Activated naive CD4-positive, alpha-beta T cell treated with anti-CD3 and anti-CD28 coated beads for 36 hours (primary cell): ENCODE results near the gene STK32A. TPM values are rescaled to one million over a fixed set of nuclear protein-coding genes. Genes with fewer than 3 reads are reported as not detected.

Experiments
- CTCF ChIA-PET: fragments of 350-600 bp; sonication (Branson Sonifier 250); formaldehyde crosslinking; loops from one replicate; lab custom pipeline; 2021; ENCODE audit warnings: antibody characterized with exemption; lab: Charles Lee
- DNase-seq: peaks from one replicate; pipeline ENCODE4 v3.0.0-alpha.2; 2020
- H3K27ac Mint-ChIP-seq: one replicate; pipeline ENCODE4 v1.8.0; 2021; ENCODE audit warnings: mild to moderate bottlenecking, mixed read lengths
- H3K27me3 Mint-ChIP-seq: one replicate; pipeline ENCODE4 v1.8.0; 2021; ENCODE audit warnings: low read depth, mixed read lengths
- H3K36me3 Mint-ChIP-seq: one replicate; pipeline ENCODE4 v1.8.0; 2021; ENCODE audit warnings: low read depth, mixed read lengths
- H3K4me1 Mint-ChIP-seq: one replicate; pipeline ENCODE4 v1.8.0; 2021; ENCODE audit warnings: low read depth, mixed read lengths
- H3K4me3 Mint-ChIP-seq: one replicate; pipeline ENCODE4 v1.8.0; 2021; ENCODE audit warnings: mild to moderate bottlenecking, moderate library complexity, mixed read lengths
- H3K9me3 Mint-ChIP-seq: one replicate; pipeline ENCODE4 v1.8.0; 2021; ENCODE audit warnings: mixed read lengths
- intact Hi-C: fragments of 100-400 bp; cut with micrococcal nuclease; formaldehyde crosslinking; loops from one replicate; pipeline ENCODE4 v1.15.1; 2023
- total RNA-seq, 2 experiments: library from RNA; stranded (reverse); gene quantifications; one replicate each; pipeline ENCODE4 v1.2.3, GENCODE V29; 2021

The STK32A gene
- not detected for total RNA-seq

- Mint-ChIP-seq H3K27me3 (peaks cover 46% of the 10 kb centered on the region), H3K4me3 (no peak within 1 kb of the TSS), H3K27ac (no peak within 1 kb of the TSS), H3K9me3 (peaks cover 2% of the 10 kb centered on the region), H3K36me3 (no peaks in the 10 kb centered on the region), H3K4me1 (peaks cover 2% of the 10 kb centered on the region)
- intact Hi-C loops = no loop called here
- no peak for DNase-seq
- CTCF ChIA-PET = no interaction called here
Observed at GRCh38 chr5:147234825-147235635, at the start of gene STK32A. Gene STK32A (plus strand): TSS chr5:147235026. CDS start chr5:147239635, 4,609 bp downstream.

- Mint-ChIP-seq H3K4me3 (no peak overlapping the region), H3K27me3 (peaks cover 3% of the 10 kb centered on the region), H3K4me1 (no peaks in the 10 kb centered on the region), H3K36me3 (no peaks in the 10 kb centered on the region), H3K9me3 (no peaks in the 10 kb centered on the region), H3K27ac (no peak overlapping the region)
- DNase-seq = no peak
- intact Hi-C loops = no loop called here
- CTCF ChIA-PET = interaction anchor here (0.6 to 1.1 kb wide), 5 partner anchors 8 to 652 kb away, joined by 3 to 6 read pairs (median 3); no protein-coding TSS in a partner anchor
Observed at GRCh38 chr5:147187099-147187540, 47.7 kb upstream of the STK32A start.

DNA sequence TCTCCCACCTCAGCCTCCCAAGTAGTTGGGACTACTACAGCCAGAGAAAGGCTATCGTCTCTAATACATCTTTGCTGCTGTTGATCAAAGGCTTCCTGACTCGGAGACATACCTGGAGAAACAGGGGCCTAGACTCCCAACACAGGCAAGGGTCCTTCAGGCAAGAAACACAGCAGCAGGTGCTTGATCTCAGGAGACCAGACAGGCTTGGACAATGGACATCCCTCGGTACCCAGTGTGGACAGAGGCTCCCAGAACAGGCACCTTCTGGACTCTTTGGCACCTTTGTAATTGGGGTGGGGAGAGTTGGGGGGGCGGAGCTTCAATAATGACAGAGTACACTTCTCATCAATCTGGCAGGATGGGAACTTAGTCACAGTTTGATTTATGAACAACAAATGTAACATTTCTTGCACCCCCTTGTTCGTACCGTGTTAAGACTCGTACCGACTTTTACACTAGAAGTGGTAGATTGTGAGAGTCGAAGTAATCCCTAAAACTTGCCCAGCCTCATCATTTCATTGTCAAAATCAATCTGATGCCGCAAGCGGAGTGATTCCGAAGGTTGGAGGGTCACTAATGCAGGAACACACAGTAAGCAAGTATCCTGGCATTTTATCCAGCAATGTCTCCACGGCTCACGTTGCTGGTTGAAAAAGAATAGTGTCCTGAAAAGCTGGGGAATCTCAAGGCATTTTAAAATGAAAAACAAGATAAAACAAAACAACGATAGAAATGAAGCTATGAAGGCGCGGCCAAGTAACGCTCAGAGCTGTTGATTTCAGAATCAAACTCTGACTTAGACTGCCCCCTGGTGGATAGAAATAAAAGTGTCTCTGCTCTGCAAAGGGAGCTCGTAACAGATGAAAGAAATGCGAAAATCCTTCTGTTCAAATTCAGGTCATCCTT is 46.4 kb upstream of the STK32A start:
- Mint-ChIP-seq H3K4me1 (no peaks in the 10 kb centered on the region), H3K4me3 (no peak overlapping the region), H3K36me3 (no peaks in the 10 kb centered on the region), H3K27ac (no peak overlapping the region), H3K9me3 (no peaks in the 10 kb centered on the region), H3K27me3 (peaks cover 3% of the 10 kb centered on the region)
- DNase-seq = peak; percentile 61
- intact Hi-C loops = loop anchor here (1.0 kb wide), 6 partner anchors 90 to 655 kb away; no protein-coding TSS in a partner anchor
- CTCF ChIA-PET = interaction anchor here (0.7 to 2.7 kb wide), 30 partner anchors 8 to 656 kb away, joined by 3 to 20 read pairs (median 4); no protein-coding TSS in a partner anchor

DNA sequence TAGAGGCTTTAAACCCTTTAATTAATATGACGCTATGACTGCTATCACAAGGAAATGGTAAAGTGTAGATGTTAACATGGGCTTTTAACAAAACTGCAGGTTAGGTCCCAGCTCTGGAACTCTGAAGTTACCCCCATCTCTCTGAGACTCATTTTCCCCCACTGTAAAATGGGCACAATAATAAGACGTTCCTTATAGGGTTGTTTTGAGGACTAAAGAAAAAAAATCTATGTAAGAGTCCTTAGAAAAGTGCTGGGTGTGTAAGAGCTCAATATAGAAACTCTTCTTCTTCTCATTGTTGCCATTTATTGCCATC is 45.8 kb upstream of the STK32A start:
- CTCF ChIA-PET = interaction anchor here (0.6 to 2.7 kb wide), 28 partner anchors 9 to 657 kb away, joined by 3 to 20 read pairs (median 4); no protein-coding TSS in a partner anchor
- no peak overlapping the region for H3K27ac Mint-ChIP-seq
- intact Hi-C loops = loop anchor here (1.0 kb wide), 3 partner anchors 624 to 656 kb away; no protein-coding TSS in a partner anchor
- H3K27me3 Mint-ChIP-seq = peaks cover 3% of the 10 kb centered on the region
- H3K9me3 Mint-ChIP-seq = no peaks in the 10 kb centered on the region
- no peak overlapping the region for H3K4me3 Mint-ChIP-seq
- DNase-seq = no peak
- H3K36me3 Mint-ChIP-seq = no peaks in the 10 kb centered on the region
- H3K4me1 Mint-ChIP-seq = no peaks in the 10 kb centered on the region

GRCh38 chr5:147190331-147190730 is 44.5 kb upstream of the STK32A start:
- Mint-ChIP-seq H3K27ac (no peak overlapping the region), H3K27me3 (peaks cover 3% of the 10 kb centered on the region), H3K36me3 (no peaks in the 10 kb centered on the region), H3K4me3 (no peak overlapping the region), H3K9me3 (no peaks in the 10 kb centered on the region), H3K4me1 (no peaks in the 10 kb centered on the region)
- intact Hi-C loops = no loop called here
- no peak for DNase-seq
- CTCF ChIA-PET = interaction anchor here (0.8 to 2.7 kb wide), 2 partner anchors 658 to 699 kb away, joined by 3 to 19 read pairs; no protein-coding TSS in a partner anchor

DNA sequence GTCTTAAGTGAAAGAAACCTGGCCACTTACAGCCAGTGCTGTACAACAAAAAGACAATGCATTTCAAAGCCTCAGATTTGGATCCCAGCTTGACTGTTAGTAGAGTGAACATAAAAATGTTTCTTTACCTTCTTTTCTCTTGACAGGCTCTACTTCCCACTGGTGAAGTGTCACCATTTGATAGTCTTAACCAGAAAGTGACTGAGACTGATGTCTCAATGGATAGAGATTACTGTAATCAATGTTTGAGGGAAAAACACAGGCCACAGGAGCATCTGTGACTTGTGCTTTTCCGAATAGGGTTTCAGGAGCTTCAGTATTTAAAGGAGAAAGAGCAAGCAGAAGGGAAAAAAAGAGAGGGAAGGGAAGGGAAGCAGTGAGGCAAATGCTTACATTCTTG is 41.7 kb upstream of the STK32A start:
- no peak for DNase-seq
- H3K36me3 Mint-ChIP-seq = no peaks in the 10 kb centered on the region
- CTCF ChIA-PET = no interaction called here
- no peaks in the 10 kb centered on the region for H3K9me3 Mint-ChIP-seq
- intact Hi-C loops = no loop called here
- H3K27ac Mint-ChIP-seq = no peak overlapping the region
- H3K4me3 Mint-ChIP-seq = no peak overlapping the region
- no peaks in the 10 kb centered on the region for H3K4me1 Mint-ChIP-seq
- peaks cover 2% of the 10 kb centered on the region for H3K27me3 Mint-ChIP-seq

DNA sequence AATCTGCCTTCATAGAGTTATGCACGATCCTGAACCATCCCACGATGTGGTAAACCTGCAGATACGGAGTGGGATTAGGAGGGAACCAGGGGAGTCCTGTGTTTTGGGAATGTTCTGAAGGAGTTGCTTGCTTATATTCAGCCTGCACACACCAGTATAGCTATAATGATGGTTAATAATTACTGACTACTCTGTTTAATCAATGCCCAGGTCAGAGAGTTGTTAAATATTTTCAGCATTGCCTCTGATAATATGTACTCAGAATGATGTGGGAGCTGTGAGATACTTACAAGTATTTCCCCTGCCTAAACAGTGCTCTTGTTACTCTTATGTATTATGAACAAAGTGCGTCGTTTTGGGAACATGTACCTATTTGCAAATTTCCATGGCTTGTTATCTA is 34.8 kb upstream of the STK32A start:
- Mint-ChIP-seq H3K36me3 (no peaks in the 10 kb centered on the region), H3K4me3 (no peak overlapping the region), H3K27ac (no peak overlapping the region), H3K9me3 (no peaks in the 10 kb centered on the region), H3K4me1 (no peaks in the 10 kb centered on the region), H3K27me3 (peaks cover 3% of the 10 kb centered on the region)
- intact Hi-C loops = no loop called here
- no peak for DNase-seq
- CTCF ChIA-PET = interaction anchor here (5.6 kb wide), 1 partner anchor 11 kb away, joined by 20 read pairs; no protein-coding TSS in a partner anchor

- no peak for DNase-seq
- no peaks in the 10 kb centered on the region for H3K36me3 Mint-ChIP-seq
- intact Hi-C loops = no loop called here
- no peak overlapping the region for H3K4me3 Mint-ChIP-seq
- no peaks in the 10 kb centered on the region for H3K9me3 Mint-ChIP-seq
- no peaks in the 10 kb centered on the region for H3K4me1 Mint-ChIP-seq
- no peak overlapping the region for H3K27ac Mint-ChIP-seq
- CTCF ChIA-PET = no interaction called here
- H3K27me3 Mint-ChIP-seq = peaks cover 5% of the 10 kb centered on the region
Observed at GRCh38 chr5:147203213-147203612, 31.6 kb upstream of the STK32A start.

- Mint-ChIP-seq H3K9me3 (no peaks in the 10 kb centered on the region), H3K4me1 (no peaks in the 10 kb centered on the region), H3K27ac (no peak overlapping the region), H3K36me3 (no peaks in the 10 kb centered on the region), H3K4me3 (no peak overlapping the region), H3K27me3 (peaks cover 5% of the 10 kb centered on the region)
- intact Hi-C loops = no loop called here
- CTCF ChIA-PET = interaction anchor here (0.6 kb wide), 1 partner anchor 552 kb away, joined by 3 read pairs; no protein-coding TSS in a partner anchor
- DNase-seq = no peak
Observed at GRCh38 chr5:147204576-147204975, 30.2 kb upstream of the STK32A start.

DNA sequence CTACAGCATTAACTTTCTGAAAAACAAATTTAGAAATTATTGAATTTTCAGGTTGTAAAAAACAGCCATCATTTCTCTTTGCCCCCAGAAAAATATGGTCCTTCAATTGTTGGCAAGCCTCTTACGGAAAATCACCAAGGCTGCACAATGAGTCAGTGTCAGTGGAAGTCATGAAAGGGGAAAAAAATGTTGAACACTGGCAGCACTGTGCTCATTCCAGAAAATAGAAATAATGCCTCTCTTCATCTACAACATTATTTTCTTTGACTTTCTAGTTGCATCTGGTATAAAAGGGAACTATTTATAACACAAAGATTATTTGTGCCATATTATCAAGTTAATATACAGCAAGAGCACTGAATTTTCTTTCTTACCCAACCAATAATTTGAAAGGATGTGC is 26.7 kb upstream of the STK32A start:
- CTCF ChIA-PET = no interaction called here
- Mint-ChIP-seq H3K36me3 (no peaks in the 10 kb centered on the region), H3K27ac (no peak overlapping the region), H3K4me1 (no peaks in the 10 kb centered on the region), H3K27me3 (peaks cover 2% of the 10 kb centered on the region), H3K9me3 (no peaks in the 10 kb centered on the region), H3K4me3 (no peak overlapping the region)
- intact Hi-C loops = no loop called here
- DNase-seq = no peak

- intact Hi-C loops = no loop called here
- Mint-ChIP-seq H3K27me3 (peaks cover 6% of the 10 kb centered on the region), H3K27ac (peak overlapping the region; percentile 46), H3K4me1 (no peaks in the 10 kb centered on the region), H3K4me3 (no peak overlapping the region), H3K9me3 (peaks cover 7% of the 10 kb centered on the region), H3K36me3 (no peaks in the 10 kb centered on the region)
- peak; percentile 8 for DNase-seq
- CTCF ChIA-PET = no interaction called here
Observed at GRCh38 chr5:147216552-147217154, 18.2 kb upstream of the STK32A start.

DNA sequence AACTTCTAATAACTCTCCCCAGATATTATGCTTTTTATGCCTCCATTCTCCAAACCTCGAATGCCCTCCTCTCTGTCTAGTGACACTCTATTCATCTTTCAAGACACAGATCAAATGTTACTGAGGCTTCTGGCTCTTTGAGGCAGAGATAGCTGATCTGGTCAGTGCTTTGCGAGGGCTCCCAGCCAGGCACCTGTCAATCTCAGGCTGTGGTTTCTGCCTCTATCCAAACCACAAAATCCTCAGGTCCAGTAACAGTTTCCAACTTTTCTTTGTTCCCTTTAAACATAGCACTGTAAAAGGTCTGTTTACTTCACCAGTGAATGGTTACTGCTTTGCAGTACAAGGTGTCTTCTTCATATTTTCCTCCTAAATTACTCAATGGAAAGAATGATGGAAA is 11.5 kb upstream of the STK32A start:
- Mint-ChIP-seq H3K27ac (no peak overlapping the region), H3K27me3 (peaks cover 4% of the 10 kb centered on the region), H3K9me3 (peaks cover 7% of the 10 kb centered on the region), H3K4me1 (peaks cover 3% of the 10 kb centered on the region), H3K4me3 (no peak overlapping the region), H3K36me3 (no peaks in the 10 kb centered on the region)
- CTCF ChIA-PET = no interaction called here
- intact Hi-C loops = no loop called here
- no peak for DNase-seq
